Uterine smooth muscle cell (primary cell): ENCODE results near the gene CCL3. TPM values are rescaled to one million over a fixed set of nuclear protein-coding genes. Genes with fewer than 3 reads are reported as not detected.

Experiments
- total RNA-seq: library from RNA; depleted of rRNA; stranded (reverse); fragments of >200 nt; gene quantifications from 2 replicates; pipeline ENCODE4 v1.2.3, GENCODE V29; 2014

Gene CCL3
- total RNA-seq = not detected in 2 replicates

DNA sequence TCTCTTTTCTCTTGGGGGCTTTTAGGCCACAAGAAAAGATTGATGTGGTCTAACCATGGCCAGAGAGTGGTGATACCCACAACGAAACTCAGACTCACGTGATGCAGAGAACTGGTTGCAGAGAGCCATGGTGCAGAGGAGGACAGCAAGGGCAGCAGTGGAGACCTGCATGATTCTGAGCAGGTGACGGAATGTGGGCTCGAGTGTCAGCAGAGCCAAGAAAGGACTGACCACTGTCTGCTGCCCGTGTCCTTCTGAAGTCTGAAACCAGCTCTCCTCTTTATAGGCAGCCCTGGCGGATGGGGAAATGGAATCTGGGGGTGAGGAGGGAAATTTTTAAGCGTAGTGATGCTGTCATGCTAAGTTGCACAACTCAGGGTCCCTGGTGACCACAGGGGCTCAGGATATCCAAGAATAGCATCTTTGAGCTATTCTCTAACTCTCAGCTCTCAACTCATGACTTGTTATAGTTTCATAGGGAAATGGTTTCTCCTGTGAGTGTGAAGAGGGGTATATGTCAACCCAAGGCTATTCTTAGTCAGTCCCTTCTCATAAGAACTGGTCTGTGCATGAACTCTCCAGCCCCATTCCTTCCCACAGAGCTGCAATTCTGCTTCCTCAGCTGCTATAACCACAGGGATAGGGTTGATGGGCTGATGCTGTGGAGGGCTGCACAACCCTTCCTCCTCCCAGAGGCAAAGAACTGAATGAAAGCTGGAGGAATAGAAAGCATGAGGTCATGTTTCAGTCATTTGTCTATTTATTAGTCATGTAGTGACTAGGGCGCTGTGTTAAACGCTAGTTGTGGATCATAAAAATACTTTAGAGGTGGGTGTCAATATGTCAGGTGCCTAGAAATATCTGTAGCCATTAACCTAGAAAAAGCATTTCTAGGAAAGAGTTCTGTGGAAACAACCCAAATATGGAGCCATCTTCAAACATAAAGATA lies at the start of gene CCL3:
TSS of gene CCL3 (minus strand) at position 256 of the 949 bp plus-strand sequence. CDS start at position 171, 85 bp downstream.

DNA sequence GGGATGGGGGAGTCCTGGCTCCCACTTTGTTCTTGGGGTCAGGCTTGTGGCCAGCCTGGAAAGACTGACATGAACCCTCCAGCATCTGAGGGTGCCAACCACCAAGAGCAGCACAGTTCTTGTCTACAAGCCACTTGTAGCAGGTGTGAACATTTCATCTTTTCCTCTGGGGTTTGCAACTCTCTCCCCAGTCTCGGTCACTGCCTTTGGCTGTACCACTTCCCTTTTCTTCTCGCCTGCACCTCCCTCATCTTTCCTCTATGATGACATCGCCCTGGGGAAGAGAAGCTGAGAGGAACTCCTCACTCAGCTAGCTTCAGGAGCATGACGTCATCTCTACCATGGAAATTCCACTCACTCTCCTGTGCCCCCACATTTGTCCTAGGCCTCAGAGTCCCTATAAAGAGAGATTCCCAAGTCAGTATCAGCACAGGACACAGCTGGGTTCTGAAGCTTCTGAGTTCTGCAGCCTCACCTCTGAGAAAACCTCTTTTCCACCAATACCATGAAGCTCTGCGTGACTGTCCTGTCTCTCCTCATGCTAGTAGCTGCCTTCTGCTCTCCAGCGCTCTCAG lies 13.5 kb upstream of the CCL3 start, which contains the start of gene CCL4:
TSS of gene CCL4 (plus strand) at position 427 of the 575 bp plus-strand sequence. CDS start at position 506, 79 bp downstream.

DNA sequence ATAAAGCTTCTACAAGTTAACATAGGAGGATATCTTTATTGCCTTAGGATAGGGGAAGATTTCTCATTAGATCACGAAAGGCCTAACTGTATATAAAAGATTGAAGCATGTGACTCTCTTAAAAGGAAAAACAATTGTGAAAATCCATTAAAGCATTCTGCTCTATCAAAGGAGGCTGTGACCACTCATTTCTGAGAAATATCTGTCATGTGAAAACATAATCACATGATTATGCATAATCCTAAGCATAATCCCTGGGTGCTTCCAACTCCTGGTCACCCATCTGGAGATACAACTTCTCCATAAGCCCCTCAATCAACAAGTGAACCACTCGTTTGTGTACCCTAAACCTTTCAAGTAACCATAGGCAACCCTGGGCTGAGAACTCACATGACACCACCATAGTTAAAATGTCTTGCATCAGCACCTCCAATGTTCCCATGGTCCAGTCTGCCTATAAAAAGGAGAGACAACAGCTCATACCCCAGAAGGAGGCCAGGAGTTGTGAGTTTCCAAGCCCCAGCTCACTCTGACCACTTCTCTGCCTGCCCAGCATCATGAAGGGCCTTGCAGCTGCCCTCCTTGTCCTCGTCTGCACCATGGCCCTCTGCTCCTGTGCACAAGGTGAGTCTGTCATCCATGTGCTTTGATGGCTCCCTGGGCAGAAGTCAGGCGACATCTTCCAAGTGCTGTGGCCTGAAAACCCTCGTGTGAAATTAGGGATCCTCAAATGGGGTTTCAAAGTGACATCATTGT lies 26.0 kb downstream of the CCL3 start, which contains the start of gene CCL18:
TSS of gene CCL18 (plus strand) at position 487 of the 756 bp plus-strand sequence. CDS start at position 558, 71 bp downstream.

Other genes with a start within 250 kb of the CCL3 start
- not detected in 2 replicates for gene HEATR9, start 221.3 kb downstream of the CCL3 start, total RNA-seq
- not detected in 2 replicates for gene CCL5, start 209.8 kb downstream of the CCL3 start, total RNA-seq
- gene RDM1, start 159.4 kb downstream of the CCL3 start, total RNA-seq = 0.87 and 1.5 TPM in 2 replicates
- not detected in 2 replicates for gene LYZL6, start 146.4 kb downstream of the CCL3 start, total RNA-seq
- gene CCL16, start 108.6 kb downstream of the CCL3 start, total RNA-seq = not detected in 2 replicates
- not detected in 2 replicates for gene CCL14, start 103.4 kb downstream of the CCL3 start, total RNA-seq
- gene CCL15, start 88.6 kb downstream of the CCL3 start, total RNA-seq = not detected in 2 replicates
- not detected in 2 replicates for gene CCL23, start 72.2 kb downstream of the CCL3 start, total RNA-seq
- not detected in 2 replicates for gene CCL18, start 25.9 kb downstream of the CCL3 start, total RNA-seq
- not detected in 2 replicates for gene CCL4, start 13.7 kb upstream of the CCL3 start, total RNA-seq
- 0.77 and 2.5 TPM in 2 replicates for gene TBC1D3B, start 86.5 kb upstream of the CCL3 start, total RNA-seq
- not detected in 2 replicates for gene CCL3L1, start 106.6 kb upstream of the CCL3 start, total RNA-seq
- gene CCL4L2, start 120.9 kb upstream of the CCL3 start, total RNA-seq = not detected in 2 replicates
- 0.33 TPM in 1 of 2 replicates, not detected in the other for gene TBC1D3I, start 174.4 kb upstream of the CCL3 start, total RNA-seq
- gene TBC1D3G, start 233.7 kb upstream of the CCL3 start, total RNA-seq = not detected in 2 replicates